ENCODE results near the gene ARPP19. TPM values are rescaled to one million over a fixed set of nuclear protein-coding genes. Genes with fewer than 3 reads are reported as not detected.

The ARPP19 gene
- total and polyA plus RNA-seq, 9 of the 15 experiments (the other 6 are each of a cell fraction or from before 2014, with no cell fraction given) = 33.3 to 102 (median 60.5) TPM

- no peak for TF ChIP-seq ILF3 (IDR thresholded peaks at IDR 0.05; ENCODE audit: borderline replicate concordance)
- TF ChIP-seq POLR2A (conservative IDR thresholded peaks at IDR 0.05) = peak; percentile 61
- peak; percentile 38; the same call in 1 of the 2 replicates for TF ChIP-seq MYNN (IDR thresholded peaks at IDR 0.05)
- no peak for TF ChIP-seq MYNN (CRISPR knock-in tag; IDR thresholded peaks at IDR 0.05)
- TF ChIP-seq KDM5B (IDR thresholded peaks at IDR 0.05; ENCODE audit: insufficient replicate concordance, low read depth, low read length) = no peak
- TF ChIP-seq ZNF584 (CRISPR knock-in tag; IDR thresholded peaks at IDR 0.05; ENCODE audit: low read depth) = no peak
- peak; percentile 84; the same call in 1 of the 2 replicates for TF ChIP-seq POLR2AphosphoS2 (IDR thresholded peaks at IDR 0.05; ENCODE audit: low read length)
- TF ChIP-seq TFAM (CRISPR knock-in tag; conservative IDR thresholded peaks at IDR 0.05) = no peak
- no peak for TF ChIP-seq ZBED1 (IDR thresholded peaks at IDR 0.05)
- TF ChIP-seq ZNF12 (CRISPR knock-in tag; IDR thresholded peaks at IDR 0.05) = no peak
- no peak for TF ChIP-seq THRAP3 (IDR thresholded peaks at IDR 0.05; ENCODE audit: borderline replicate concordance)
- no peak for TF ChIP-seq ZNF830 (CRISPR knock-in tag; IDR thresholded peaks at IDR 0.05)
- TF ChIP-seq SUPT5H (IDR thresholded peaks at IDR 0.05) = peak; percentile 64; the same call in 1 of the 2 replicates
- TF ChIP-seq MXI1 (IDR thresholded peaks at IDR 0.05; ENCODE audit: low read depth, low read length) = no peak
- no peak for TF ChIP-seq CHCHD3 (CRISPR knock-in tag; IDR thresholded peaks at IDR 0.05)
- peak; percentile 59 for TF ChIP-seq POLR2B (IDR thresholded peaks at IDR 0.05; ENCODE audit: low read depth, partially characterized antibody)
These were observed 22.6 kb downstream of the ARPP19 start (continued) for GRCh38 chr15:52546031-52546751.
